ENCODE measurements around the gene RNF208.
"Not testable (repeated sequence)": the region's sequence is repeated elsewhere in the genome, so short reads cannot be mapped to it uniquely, and the experiment has no call there.

Gene RNF208

DNA sequence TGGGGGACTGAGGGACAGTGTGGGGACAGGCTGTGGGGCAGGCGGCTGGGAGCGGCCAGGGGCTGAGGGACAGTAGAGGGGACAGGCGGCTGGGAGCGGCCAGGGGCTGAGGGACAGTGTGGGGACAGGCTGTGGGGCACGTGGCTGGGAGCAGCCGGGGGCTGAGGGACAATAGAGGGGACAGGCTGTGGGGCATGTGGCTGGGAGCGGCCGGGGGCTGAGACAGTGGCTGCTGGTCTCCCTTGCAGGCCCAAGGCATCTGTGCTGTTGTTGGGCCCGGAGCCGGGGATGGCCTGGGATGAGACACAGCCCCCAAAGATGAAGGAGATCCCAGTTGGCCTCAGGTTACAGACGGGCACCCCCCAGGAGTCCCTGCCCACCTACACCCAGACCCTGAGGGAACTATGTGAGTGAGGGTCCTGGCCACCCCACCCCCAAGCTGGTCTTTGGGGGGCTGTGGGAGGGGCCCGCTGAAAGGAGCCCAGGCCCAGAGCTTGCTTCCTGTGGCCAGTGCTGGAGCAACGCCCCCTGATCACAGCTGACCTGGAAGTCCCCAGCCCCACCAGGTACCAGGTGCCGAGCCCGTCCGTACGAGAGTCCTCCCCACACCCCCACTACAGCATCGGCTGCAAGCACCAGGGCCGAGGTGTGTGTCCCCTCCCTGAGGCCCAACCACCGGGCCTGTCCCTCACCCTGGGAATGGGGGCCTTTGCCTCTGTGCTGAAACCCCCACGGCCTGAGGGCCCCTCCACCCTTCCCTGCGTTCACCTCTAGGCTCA lies 29.6 kb upstream of the RNF208 start:
- peaks cover 2% of the 10 kb centered on the region for H3K36me3 ChIP-seq (ENCODE audit: control insufficient read depth, low read depth, low read length)
- peaks cover 6% of the 10 kb centered on the region for H3K4me1 ChIP-seq (ENCODE audit: control insufficient read depth, low read depth, low read length)
- no peaks in the 10 kb centered on the region for H3K9me3 ChIP-seq (ENCODE audit: control insufficient read depth, low read depth, low read length)
- H3K27me3 ChIP-seq (ENCODE audit: control insufficient read depth, insufficient read depth, low read length): peaks cover 18% of the 10 kb centered on the region
- H3K27ac ChIP-seq (ENCODE audit: low read length): no peak overlapping the region
- no peak overlapping the region for H3K4me3 ChIP-seq (ENCODE audit: low read length)
- no peak overlapping the region for H3K9ac ChIP-seq (ENCODE audit: low read length)

DNA sequence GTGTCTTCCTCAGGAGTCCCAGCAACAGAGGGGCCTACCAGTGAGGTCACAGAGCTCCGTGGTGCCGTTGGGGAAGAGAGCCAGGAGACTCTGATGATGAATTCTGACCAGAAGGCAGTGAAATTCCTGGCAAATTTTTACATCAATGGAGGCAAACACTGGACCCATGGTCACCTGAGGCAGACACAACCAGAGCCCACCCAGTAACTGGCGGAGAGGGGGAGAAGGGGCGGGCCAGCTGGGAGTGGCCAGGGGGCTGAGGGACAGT lies 29.1 kb upstream of the RNF208 start, which contains the start of gene STPG3:
STPG3 (plus strand) TSS at position 93 of the 268 bp plus-strand sequence; CDS start at position 94, 1 bp downstream.
- H3K36me3 ChIP-seq (ENCODE audit: control insufficient read depth, low read depth, low read length): no peaks in the 10 kb centered on the region
- no peaks in the 10 kb centered on the region for H3K9me3 ChIP-seq (ENCODE audit: control insufficient read depth, low read depth, low read length)
- H3K9ac ChIP-seq (ENCODE audit: low read length): no peak within 1 kb of the TSS
- H3K4me3 ChIP-seq (ENCODE audit: low read length): no peak within 1 kb of the TSS
- no peak within 1 kb of the TSS for H3K27ac ChIP-seq (ENCODE audit: low read length)
- H3K27me3 ChIP-seq (ENCODE audit: control insufficient read depth, insufficient read depth, low read length): peaks cover 18% of the 10 kb centered on the region
- peaks cover 6% of the 10 kb centered on the region for H3K4me1 ChIP-seq (ENCODE audit: control insufficient read depth, low read depth, low read length)

DNA sequence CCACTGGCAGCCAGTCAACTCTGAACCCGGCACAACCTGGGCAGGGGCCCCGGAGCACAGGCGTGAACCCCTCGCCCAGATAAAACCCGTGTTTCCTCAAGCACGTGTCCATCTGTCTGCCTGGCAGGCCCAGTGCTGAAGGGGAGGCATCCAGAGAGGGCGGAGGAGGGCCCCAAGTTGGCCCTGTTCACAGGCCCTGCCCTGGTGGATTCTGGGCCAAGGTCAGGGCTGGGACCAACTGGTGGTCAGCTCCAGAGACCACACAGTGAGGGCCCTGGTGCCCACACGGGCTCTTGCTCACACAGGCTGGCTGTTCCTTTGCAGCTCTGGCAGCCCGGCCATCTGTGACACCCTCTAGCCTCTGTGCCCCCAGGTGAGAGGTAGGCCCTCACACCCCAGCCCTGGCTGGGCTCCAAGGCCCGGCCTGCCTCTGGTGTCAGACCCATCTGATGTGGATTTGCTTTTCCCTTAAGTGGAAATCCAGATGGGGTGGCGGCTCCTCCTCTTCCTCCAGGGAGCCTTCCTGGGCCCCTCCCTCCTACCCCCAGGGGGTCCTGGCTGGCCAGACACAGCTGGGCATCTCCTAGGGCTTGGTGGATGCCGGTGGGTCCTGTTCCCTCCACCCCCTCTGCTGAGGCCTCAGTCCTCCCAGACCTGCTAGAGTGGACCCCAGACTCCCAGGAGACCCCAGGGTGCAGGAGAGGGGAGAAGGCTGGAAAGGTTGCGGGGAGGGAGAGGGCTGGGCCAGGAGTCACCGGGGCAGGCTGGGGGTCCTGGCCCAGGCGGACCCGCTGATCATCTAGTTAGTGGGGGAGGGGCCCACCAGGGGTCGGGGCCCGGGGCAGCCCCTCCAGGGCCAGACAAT lies 28.5 kb upstream of the RNF208 start:
- Histone ChIP-seq H3K4me1 (ENCODE audit: control insufficient read depth, low read depth, low read length) (peaks cover 6% of the 10 kb centered on the region), H3K9me3 (ENCODE audit: control insufficient read depth, low read depth, low read length) (no peaks in the 10 kb centered on the region), H3K4me3 (ENCODE audit: low read length) (no peak overlapping the region), H3K27ac (ENCODE audit: low read length) (no peak overlapping the region), H3K27me3 (ENCODE audit: control insufficient read depth, insufficient read depth, low read length) (peaks cover 18% of the 10 kb centered on the region), H3K9ac (ENCODE audit: low read length) (no peak overlapping the region), H3K36me3 (ENCODE audit: control insufficient read depth, low read depth, low read length) (no peaks in the 10 kb centered on the region)

GRCh38 chr9:137247916-137248175 lies 25.8 kb upstream of the RNF208 start:
- H3K4me1 ChIP-seq (ENCODE audit: control insufficient read depth, low read depth, low read length): peaks cover 6% of the 10 kb centered on the region
- H3K27me3 ChIP-seq (ENCODE audit: control insufficient read depth, insufficient read depth, low read length): peaks cover 4% of the 10 kb centered on the region
- peaks cover 9% of the 10 kb centered on the region for H3K36me3 ChIP-seq (ENCODE audit: control insufficient read depth, low read depth, low read length)
- H3K4me3 ChIP-seq (ENCODE audit: low read length): no peak overlapping the region
- H3K9ac ChIP-seq (ENCODE audit: low read length): no peak overlapping the region
- no peaks in the 10 kb centered on the region for H3K9me3 ChIP-seq (ENCODE audit: control insufficient read depth, low read depth, low read length)
- H3K27ac ChIP-seq (ENCODE audit: low read length): no peak overlapping the region

DNA sequence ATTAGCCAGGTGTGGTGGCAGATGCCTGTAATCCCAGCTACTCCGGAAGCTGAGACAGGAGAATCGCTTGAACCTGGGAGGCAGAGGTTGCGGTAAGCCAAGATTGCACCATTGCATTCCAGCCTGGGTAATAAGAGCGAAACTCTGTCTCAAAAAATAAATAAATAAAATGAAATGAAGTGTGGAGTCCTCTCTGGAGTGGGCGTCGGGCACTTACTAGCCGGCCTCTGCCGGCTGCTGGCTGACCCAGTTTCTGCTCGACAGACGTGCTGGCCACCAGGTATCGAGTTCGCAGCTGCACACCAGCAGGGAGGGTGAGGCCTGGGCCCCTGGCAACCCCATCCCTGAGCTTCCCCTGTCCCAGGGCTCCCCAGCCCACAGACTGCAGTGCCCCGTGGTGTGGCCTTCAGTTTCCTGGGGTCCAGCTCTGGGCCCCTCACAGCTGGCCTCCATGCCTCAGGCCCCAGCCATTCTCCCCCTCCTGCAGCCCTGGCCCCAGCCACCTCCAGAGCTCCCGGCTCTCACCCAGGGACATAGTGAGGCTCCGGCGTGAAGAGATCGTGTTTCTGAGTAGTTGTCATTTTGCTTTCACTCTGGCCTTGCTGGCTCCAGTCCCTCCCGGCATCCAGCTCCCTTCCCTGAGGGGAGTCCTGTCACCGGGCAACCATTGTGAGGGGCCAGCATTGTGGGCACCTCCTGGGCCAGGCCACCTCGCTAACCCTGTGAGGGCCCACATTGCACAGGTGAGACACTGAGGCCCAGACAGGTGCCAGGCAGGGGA lies 25.3 kb upstream of the RNF208 start:
- Histone ChIP-seq H3K9ac (ENCODE audit: low read length) (no peak overlapping the region), H3K27ac (ENCODE audit: low read length) (no peak overlapping the region), H3K9me3 (ENCODE audit: control insufficient read depth, low read depth, low read length) (no peaks in the 10 kb centered on the region), H3K27me3 (ENCODE audit: control insufficient read depth, insufficient read depth, low read length) (peaks cover 4% of the 10 kb centered on the region), H3K4me3 (ENCODE audit: low read length) (no peak overlapping the region), H3K4me1 (ENCODE audit: control insufficient read depth, low read depth, low read length) (peaks cover 9% of the 10 kb centered on the region), H3K36me3 (ENCODE audit: control insufficient read depth, low read depth, low read length) (peaks cover 15% of the 10 kb centered on the region)

GRCh38 chr9:137245450-137246421 lies 23.7 kb upstream of the RNF208 start:
- Histone ChIP-seq H3K4me1 (ENCODE audit: control insufficient read depth, low read depth, low read length) (peaks cover 12% of the 10 kb centered on the region), H3K9me3 (ENCODE audit: control insufficient read depth, low read depth, low read length) (no peaks in the 10 kb centered on the region), H3K27ac (ENCODE audit: low read length) (no peak overlapping the region), H3K27me3 (ENCODE audit: control insufficient read depth, insufficient read depth, low read length) (peaks cover 4% of the 10 kb centered on the region), H3K36me3 (ENCODE audit: control insufficient read depth, low read depth, low read length) (peaks cover 18% of the 10 kb centered on the region), H3K4me3 (ENCODE audit: low read length) (no peak overlapping the region), H3K9ac (ENCODE audit: low read length) (no peak overlapping the region)

GRCh38 chr9:137244486-137245449 lies 22.7 kb upstream of the RNF208 start:
- peaks cover 4% of the 10 kb centered on the region for H3K27me3 ChIP-seq (ENCODE audit: control insufficient read depth, insufficient read depth, low read length)
- H3K36me3 ChIP-seq (ENCODE audit: control insufficient read depth, low read depth, low read length): peaks cover 18% of the 10 kb centered on the region
- H3K9ac ChIP-seq (ENCODE audit: low read length): no peak overlapping the region
- H3K9me3 ChIP-seq (ENCODE audit: control insufficient read depth, low read depth, low read length): no peaks in the 10 kb centered on the region
- peaks cover 12% of the 10 kb centered on the region for H3K4me1 ChIP-seq (ENCODE audit: control insufficient read depth, low read depth, low read length)
- no peak overlapping the region for H3K27ac ChIP-seq (ENCODE audit: low read length)
- no peak overlapping the region for H3K4me3 ChIP-seq (ENCODE audit: low read length)

- H3K36me3 ChIP-seq (ENCODE audit: control insufficient read depth, low read depth, low read length): peaks cover 18% of the 10 kb centered on the region
- peaks cover 12% of the 10 kb centered on the region for H3K4me1 ChIP-seq (ENCODE audit: control insufficient read depth, low read depth, low read length)
- no peak overlapping the region for H3K4me3 ChIP-seq (ENCODE audit: low read length)
- H3K9me3 ChIP-seq (ENCODE audit: control insufficient read depth, low read depth, low read length): no peaks in the 10 kb centered on the region
- no peak overlapping the region for H3K9ac ChIP-seq (ENCODE audit: low read length)
- no peak overlapping the region for H3K27ac ChIP-seq (ENCODE audit: low read length)
- no peaks in the 10 kb centered on the region for H3K27me3 ChIP-seq (ENCODE audit: control insufficient read depth, insufficient read depth, low read length)
These were observed 21.8 kb upstream of the RNF208 start for GRCh38 chr9:137243626-137244485.

- peaks cover 12% of the 10 kb centered on the region for H3K4me1 ChIP-seq (ENCODE audit: control insufficient read depth, low read depth, low read length)
These were observed 21.2 kb upstream of the RNF208 start for GRCh38 chr9:137243266-137243625.

More at GRCh38 chr9:137243266-137243625, 21.2 kb upstream of the RNF208 start:
- H3K4me3 ChIP-seq (ENCODE audit: low read length); H3K9ac ChIP-seq (ENCODE audit: low read length); H3K27ac ChIP-seq (ENCODE audit: low read length); H3K9me3 ChIP-seq (ENCODE audit: control insufficient read depth, low read depth, low read length); H3K27me3 ChIP-seq (ENCODE audit: control insufficient read depth, insufficient read depth, low read length): not testable (repeated sequence)
- peaks cover 18% of the 10 kb centered on the region for H3K36me3 ChIP-seq (ENCODE audit: control insufficient read depth, low read depth, low read length)
